PC-9 (cell line): ENCODE data around the gene PEAK1.

Experiments
- EZH2 ChIP-seq: fragments of 200-600 bp; sonication (generic); IDR thresholded peaks from 2 replicates; pipeline ENCODE4 v1.8.0; 2017; ENCODE audit warnings: antibody characterized with exemption, low read depth
- TF ChIP-seq, protein P1 (sequence below): fragments of 200-600 bp; sonication (generic); conservative IDR thresholded peaks from 2 replicates; pipeline ENCODE4 v1.6.1; 2017; ENCODE audit warnings: mixed run types, antibody characterized with exemption, mild to moderate bottlenecking, moderate library complexity

DNA sequence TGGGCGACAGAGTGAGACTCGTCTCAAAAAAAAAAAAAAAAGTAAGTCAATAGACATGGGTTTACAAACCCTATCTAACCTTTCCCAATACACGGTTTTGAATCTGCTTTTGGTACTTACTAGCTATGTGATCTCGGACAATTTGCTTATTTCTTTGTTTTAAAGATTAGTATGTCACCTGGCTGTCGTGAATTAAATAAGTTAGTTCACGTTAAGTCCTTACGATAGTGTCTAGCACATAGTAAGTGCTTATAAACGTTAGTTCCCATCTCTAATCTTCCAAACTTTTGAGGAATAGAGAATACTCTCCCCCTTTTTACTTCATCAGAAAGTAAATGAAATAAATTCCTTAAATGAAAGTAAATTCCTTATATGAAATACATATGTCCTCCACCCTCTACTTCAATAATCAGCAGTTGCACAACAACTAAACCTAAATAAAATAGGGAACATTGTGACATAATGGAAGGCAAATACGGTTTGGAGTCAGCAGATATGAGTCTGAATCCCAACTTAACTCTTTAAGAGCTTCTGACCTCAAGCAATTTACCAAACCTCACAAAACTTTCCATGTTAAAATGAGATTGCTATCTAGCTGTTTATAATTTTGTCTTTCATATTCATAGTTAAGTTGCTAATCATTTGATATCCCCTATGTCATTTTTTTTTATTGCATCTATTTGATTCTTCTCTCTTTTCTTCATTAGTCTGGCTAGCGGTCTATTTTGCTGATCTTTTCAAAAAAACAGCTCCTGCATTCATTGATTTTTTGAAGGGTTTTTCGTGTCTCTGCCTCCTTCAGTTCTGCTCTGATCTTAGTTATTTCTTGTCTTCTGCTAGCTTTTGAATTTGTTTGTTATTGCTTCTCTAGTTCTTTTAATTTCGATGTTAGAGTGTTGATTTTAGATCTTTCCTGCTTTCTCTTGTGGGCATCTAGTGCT, 134.6 kb downstream of the PEAK1 start:
- no peak for TF ChIP-seq EZH2
- TF ChIP-seq, protein P1, sequence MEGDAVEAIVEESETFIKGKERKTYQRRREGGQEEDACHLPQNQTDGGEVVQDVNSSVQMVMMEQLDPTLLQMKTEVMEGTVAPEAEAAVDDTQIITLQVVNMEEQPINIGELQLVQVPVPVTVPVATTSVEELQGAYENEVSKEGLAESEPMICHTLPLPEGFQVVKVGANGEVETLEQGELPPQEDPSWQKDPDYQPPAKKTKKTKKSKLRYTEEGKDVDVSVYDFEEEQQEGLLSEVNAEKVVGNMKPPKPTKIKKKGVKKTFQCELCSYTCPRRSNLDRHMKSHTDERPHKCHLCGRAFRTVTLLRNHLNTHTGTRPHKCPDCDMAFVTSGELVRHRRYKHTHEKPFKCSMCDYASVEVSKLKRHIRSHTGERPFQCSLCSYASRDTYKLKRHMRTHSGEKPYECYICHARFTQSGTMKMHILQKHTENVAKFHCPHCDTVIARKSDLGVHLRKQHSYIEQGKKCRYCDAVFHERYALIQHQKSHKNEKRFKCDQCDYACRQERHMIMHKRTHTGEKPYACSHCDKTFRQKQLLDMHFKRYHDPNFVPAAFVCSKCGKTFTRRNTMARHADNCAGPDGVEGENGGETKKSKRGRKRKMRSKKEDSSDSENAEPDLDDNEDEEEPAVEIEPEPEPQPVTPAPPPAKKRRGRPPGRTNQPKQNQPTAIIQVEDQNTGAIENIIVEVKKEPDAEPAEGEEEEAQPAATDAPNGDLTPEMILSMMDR, result no peak
